GM12878 (cell line): ENCODE data around the gene HS3ST5. TPM values are rescaled to one million over a fixed set of nuclear protein-coding genes. Genes with fewer than 3 reads are reported as not detected.

Experiments used
- ATAC-seq: fragments of 200-7000 bp; cut with Tn5 transposase; 3 replicates; pipeline ENCODE4 v1.9.1; 2020; ENCODE audit warnings: mild to moderate bottlenecking, moderate library complexity
- BruUV-seq: library from RNA; stranded (reverse); fragments of 400-500 nt; replicated peaks from 2 replicates; lab custom pipeline; 2021; lab: Mats Ljungman, UMichigan
- CTCF ChIA-PET: fragments of 300-600 bp; sonication (Branson Sonifier 250); formaldehyde crosslinking; extraction: SDS; loops from one replicate; lab custom pipeline; 2021; ENCODE audit warnings: inconsistent platforms; lab: Yijun Ruan, JAX
- POLR2A ChIA-PET: fragments of 350-600 bp; formaldehyde crosslinking; extraction: SDS; loops from one replicate; lab custom pipeline; 2021; ENCODE audit warnings: inconsistent platforms; lab: Charles Lee
- RAD21 ChIA-PET: fragments of 300-600 bp; sonication (Branson Sonifier 250); formaldehyde crosslinking; loops from one replicate; lab custom pipeline; 2023; ENCODE audit warnings: antibody characterized with exemption; ENCODE audit not compliant: unreplicated experiment; lab: Charles Lee
- SMC1A ChIA-PET: fragments of 300-600 bp; sonication (Branson Sonifier 250); formaldehyde crosslinking; loops from one replicate; lab custom pipeline; 2023; ENCODE audit not compliant: unreplicated experiment, uncharacterized antibody; lab: Charles Lee
- DNase-seq: peaks from one replicate; pipeline ENCODE4 v3.0.0-alpha.2; 2011; ENCODE audit warnings: low read depth, low spot score
- FAIRE-seq: peaks from 3 replicates; lab custom pipeline; 2011; peaks lifted over from hg19 to GRCh38; lab: Jason Lieb, UNC
- H2AFZ ChIP-seq: 2 replicates; pipeline ENCODE4 v1.6.0; 2011; ENCODE audit warnings: low read depth, low read length, control low read depth; ENCODE audit not compliant: control insufficient read depth
- H3K27ac ChIP-seq: 2 replicates; pipeline ENCODE4 v1.5.1; 2011; ENCODE audit warnings: control low read depth; ENCODE audit not compliant: control insufficient read depth, insufficient read depth
- H3K27me3 ChIP-seq, 2 experiments: replicated peaks in 1 of 2; 2 replicates each; pipeline versions ENCODE4 v1.6.0 to v1.6.1; 2011; ENCODE audit warnings: low read length in 1 of 2; ENCODE audit not compliant: control insufficient read depth in 2 of 2, insufficient read depth in 2 of 2
- H3K36me3 ChIP-seq, 2 experiments: 2 replicates each; pipeline ENCODE4 v1.5.1; 2011; ENCODE audit warnings: low read length in 1 of 2; ENCODE audit not compliant: control insufficient read depth in 2 of 2, insufficient read depth in 2 of 2
- H3K4me1 ChIP-seq: 2 replicates; pipeline ENCODE4 v1.6.1; 2011; ENCODE audit warnings: mild to moderate bottlenecking, low read length, moderate library complexity, mixed read lengths; ENCODE audit not compliant: control insufficient read depth, insufficient read depth
- H3K4me2 ChIP-seq: 2 replicates; pipeline ENCODE4 v1.6.0; 2011; ENCODE audit warnings: control low read depth; ENCODE audit not compliant: control insufficient read depth, insufficient read depth
- H3K4me3 ChIP-seq: fragments of 200-600 bp; sonication (generic); 2 replicates; pipeline ENCODE4 v1.5.1; 2016
- H3K79me2 ChIP-seq: 2 replicates; pipeline ENCODE4 v1.6.0; 2011; ENCODE audit warnings: low read length; ENCODE audit not compliant: control insufficient read depth, insufficient read depth
- H3K9ac ChIP-seq: 2 replicates; pipeline ENCODE4 v1.8.0; 2011; ENCODE audit warnings: low read length, control low read depth, mixed read lengths; ENCODE audit not compliant: control insufficient read depth, insufficient read depth
- H3K9me3 ChIP-seq: replicated peaks from 3 replicates; pipeline ENCODE4 v1.5.1; 2011; ENCODE audit warnings: mild to moderate bottlenecking, low read length; ENCODE audit not compliant: control insufficient read depth, insufficient read depth
- H4K20me1 ChIP-seq: 2 replicates; pipeline ENCODE4 v1.6.0; 2011; ENCODE audit not compliant: control insufficient read depth, insufficient read depth
- BHLHE40 ChIP-seq, 2 experiments: fragments of 450-650 bp in 1 of 2; IDR thresholded peaks; 2 replicates each; pipeline ENCODE4 v1.6.1; 2011 to 2017; ENCODE audit warnings: low read depth in 2 of 2, borderline replicate concordance in 1 of 2, improper control_type of control experiment in 1 of 2, low read length in 1 of 2, mild to moderate bottlenecking in 1 of 2
- CREB1 ChIP-seq: IDR thresholded peaks from 2 replicates; pipeline ENCODE4 v1.6.1; 2012; ENCODE audit warnings: low read depth, mild to moderate bottlenecking, inconsistent platforms
- EZH2 ChIP-seq: IDR thresholded peaks from 2 replicates; pipeline ENCODE4 v1.6.1; 2012; ENCODE audit warnings: low read depth, mild to moderate bottlenecking, control low read depth, inconsistent platforms, low read length, borderline replicate concordance; ENCODE audit not compliant: control insufficient read depth
- PML ChIP-seq: IDR thresholded peaks from 2 replicates; pipeline ENCODE4 v1.6.1; 2012; ENCODE audit warnings: low read length, inconsistent platforms
- SMAD5 ChIP-seq: IDR thresholded peaks from 2 replicates; pipeline ENCODE4 v1.6.1; 2016; ENCODE audit warnings: antibody characterized with exemption, low read depth
- SP1 ChIP-seq: IDR thresholded peaks from one replicate; pipeline ENCODE4 v1.6.1; 2011; ENCODE audit warnings: low read depth, low read length
- WRNIP1 ChIP-seq: IDR thresholded peaks from 2 replicates; pipeline ENCODE4 v1.6.1; 2011; ENCODE audit warnings: low read depth, low read length, improper control_type of control experiment, borderline replicate concordance
- ZNF622 ChIP-seq: fragments of 450-650 bp; IDR thresholded peaks from 2 replicates; pipeline ENCODE4 v1.6.1; 2017; ENCODE audit warnings: mild to moderate bottlenecking, inconsistent platforms
- WGBS: methylation state at CpG from one replicate; pipeline ENCODE4 v1.1.6; 2016; ENCODE audit warnings: low lambda C conversion rate; ENCODE audit not compliant: insufficient replicate concordance, insufficient coverage; ENCODE audit errors: missing lambda C conversion rate; 5-methylcytosine and 5-hydroxymethylcytosine counted together
- in situ Hi-C: fragments of 300-500 bp; cut with MboI; formaldehyde crosslinking; loops from 9 replicates; pipeline ENCODE4 v1.14.3; 2018; ENCODE audit warnings: mixed read lengths
- intact Hi-C: fragments of 100-400 bp; cut with micrococcal nuclease; formaldehyde crosslinking; loops from one replicate; pipeline ENCODE4 v1.14.2; 2022; ENCODE audit not compliant: unreplicated experiment
- polyA plus RNA-seq, 11 experiments: library from polyadenylated mRNA; depleted of rRNA in 4 of 11; unstranded in 6 of 11; stranded (reverse) in 5 of 11; fragments of >200 nt; fragmentation: Nextera tagmentation in 4 of 11; fragmentation: Illumina TruSeq in 1 of 11; extraction: Ambion mirVana in 4 of 11; extraction: Trizol in 1 of 11; gene quantifications; 1 replicate in 1 of 11; 2 replicates in 10 of 11; pipeline versions ENCODE4 v1.2.1 to v1.2.3, GENCODE V29; 2011 to 2016; ENCODE audit warnings: inconsistent platforms in 2 of 11, missing spikeins in 2 of 11, low read depth in 1 of 11
- total RNA-seq, 4 experiments: library from RNA; depleted of rRNA in 3 of 4; stranded (reverse); fragments of >200 nt in 3 of 4; fragmentation: Illumina TruSeq in 1 of 4; extraction: Trizol in 1 of 4; gene quantifications; 2 replicates each; pipeline versions ENCODE4 v1.2.1 to v1.2.3, GENCODE V29; 2013 to 2021

Gene HS3ST5
- total and polyA plus RNA-seq, 10 of the 15 experiments (the other 5 are each of a cell fraction or from before 2014, with no cell fraction given): 0.04 TPM; not detected in 9

DNA sequence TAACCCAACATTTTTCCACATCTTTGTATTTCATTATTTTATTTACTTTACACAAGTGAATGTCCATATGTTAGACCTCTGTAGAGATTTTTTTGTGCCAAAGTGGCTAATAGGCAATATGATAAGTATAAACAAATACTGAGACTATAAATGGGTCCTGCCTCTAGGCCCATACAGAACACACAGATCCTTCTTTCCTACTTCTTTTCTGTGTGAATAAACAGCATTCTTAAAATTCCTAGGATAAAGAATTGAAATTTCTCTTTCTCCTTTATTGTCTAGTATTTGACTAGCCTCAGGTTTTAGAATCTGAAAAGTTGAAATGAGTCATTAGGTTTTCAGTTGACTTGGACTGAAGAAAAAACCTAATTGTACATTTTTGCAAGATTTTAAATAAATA, 46.3 kb upstream of the HS3ST5 start (continued):
- TF ChIP-seq CREB1 (no peak), PML (no peak), BHLHE40 (IDR thresholded peaks at IDR 0.05; ENCODE audit: borderline replicate concordance in 1 of 2, low read depth in 2 of 2, low read length in 1 of 2) (no peak), SP1 (no peak), ZNF622 (no peak), SMAD5 (no peak)

DNA sequence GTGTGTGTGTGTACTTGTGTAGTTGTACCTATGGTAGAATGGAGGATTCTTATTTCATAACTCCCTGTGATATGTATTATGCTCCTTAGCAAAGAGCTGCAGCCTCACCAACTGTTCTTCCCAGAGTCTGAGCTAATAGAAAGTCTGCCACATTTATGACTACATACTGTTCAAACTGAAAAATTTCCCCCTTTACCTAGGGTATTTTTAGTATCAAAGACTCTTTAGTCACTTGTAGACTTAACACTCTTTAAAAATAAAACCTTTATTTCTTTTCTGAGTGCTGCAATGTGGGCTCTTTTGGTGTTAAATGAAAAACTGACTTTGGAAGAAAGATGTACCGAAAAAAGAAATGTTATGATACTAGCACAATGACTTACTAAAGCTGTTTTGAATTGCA, 39.6 kb upstream of the HS3ST5 start:
- ChIA-PET CTCF (no interaction called here), SMC1A (no interaction called here), RAD21 (no interaction called here), POLR2A (no interaction called here)
- Histone ChIP-seq H3K36me3 (no peaks in the 10 kb centered on the region), H2AFZ (no peak overlapping the region), H3K27ac (no peak overlapping the region), H3K4me3 (no peak overlapping the region), H4K20me1 (no peaks in the 10 kb centered on the region), H3K4me1 (no peaks in the 10 kb centered on the region), H3K27me3 (no peaks in the 10 kb centered on the region), H3K79me2 (no peaks in the 10 kb centered on the region), H3K9ac (no peak overlapping the region), H3K4me2 (no peak overlapping the region), H3K9me3 (no peaks in the 10 kb centered on the region)
- in situ Hi-C loops: no loop called here
- FAIRE-seq (no peak), DNase-seq (no peak), ATAC-seq (no peak)
- WGBS: 71% methylated on average over 1 of the region's 1 CpG
- intact Hi-C loops: no loop called here
- TF ChIP-seq EZH2 (no peak), WRNIP1 (no peak)
- no TSS peak for BruUV-seq
